BE2C (cell line): ENCODE results near the gene UQCR10.

Experiments used
- DNase-seq: peaks from one replicate; pipeline ENCODE4 v3.0.0-alpha.2; 2020
- H3K27me3 ChIP-seq: fragments of 250-450 bp; sonication (Bioruptor Pico); 2 replicates; pipeline ENCODE4 v1.5.1; 2020; ENCODE audit warnings: mild to moderate bottlenecking
- H3K36me3 ChIP-seq: fragments of 250-450 bp; sonication (Bioruptor Pico); 2 replicates; pipeline ENCODE4 v1.5.1; 2020; ENCODE audit warnings: mild to moderate bottlenecking
- H3K4me1 ChIP-seq: fragments of 250-450 bp; sonication (Bioruptor Pico); 2 replicates; pipeline ENCODE4 v1.5.1; 2020
- H3K4me3 ChIP-seq: 2 replicates; pipeline ENCODE4 v1.5.1; 2011; ENCODE audit warnings: low read depth, low read length
- H3K9me3 ChIP-seq: fragments of 250-450 bp; sonication (Bioruptor Pico); 2 replicates; pipeline ENCODE4 v1.5.1; 2020
- CTCF ChIP-seq: IDR thresholded peaks from 2 replicates; pipeline ENCODE4 v1.5.1; 2012; ENCODE audit warnings: mild to moderate bottlenecking, low read depth, low read length

UQCR10 gene

DNA sequence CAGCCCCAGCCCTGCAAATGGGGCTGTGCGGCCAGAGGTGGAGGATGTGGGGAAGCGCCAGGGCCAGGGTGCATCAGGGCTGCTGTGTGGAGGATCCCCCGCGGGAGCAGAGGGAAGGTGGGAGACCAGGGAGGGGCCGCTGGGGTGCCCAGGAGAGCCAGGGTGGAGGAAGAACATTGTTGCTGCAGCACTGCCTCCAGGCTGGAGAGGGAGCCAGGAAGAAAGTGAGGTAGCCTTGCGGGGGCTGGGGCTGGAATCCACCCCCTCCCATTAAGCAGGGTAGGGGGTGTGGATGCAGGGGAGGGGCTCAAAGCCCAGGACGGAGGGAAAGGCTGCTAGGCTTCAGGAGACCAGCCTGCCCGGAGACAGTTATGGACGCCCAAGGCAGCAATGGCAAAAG, 32.3 kb upstream of the UQCR10 start:
- Histone ChIP-seq H3K36me3 (peaks cover 5% of the 10 kb centered on the region), H3K4me3 (no peak overlapping the region), H3K27me3 (no peaks in the 10 kb centered on the region), H3K4me1 (peaks cover 19% of the 10 kb centered on the region), H3K9me3 (no peaks in the 10 kb centered on the region)
- no peak for TF ChIP-seq CTCF
- no peak for DNase-seq

- Histone ChIP-seq H3K4me3 (no peak overlapping the region), H3K36me3 (peaks cover 7% of the 10 kb centered on the region), H3K27me3 (no peaks in the 10 kb centered on the region), H3K9me3 (no peaks in the 10 kb centered on the region), H3K4me1 (peaks cover 19% of the 10 kb centered on the region)
- DNase-seq = no peak
- no peak for TF ChIP-seq CTCF
Observed at GRCh38 chr22:29735416-29735815, 31.8 kb upstream of the UQCR10 start.

GRCh38 chr22:29737251-29738117, 29.7 kb upstream of the UQCR10 start:
- Histone ChIP-seq H3K4me1 (peaks cover 19% of the 10 kb centered on the region), H3K9me3 (no peaks in the 10 kb centered on the region), H3K36me3 (peaks cover 8% of the 10 kb centered on the region), H3K27me3 (no peaks in the 10 kb centered on the region), H3K4me3 (no peak overlapping the region)
- TF ChIP-seq CTCF = no peak
- DNase-seq = no peak

- H3K27me3 ChIP-seq = no peaks in the 10 kb centered on the region
- peaks cover 8% of the 10 kb centered on the region for H3K36me3 ChIP-seq
- H3K4me3 ChIP-seq = no peak overlapping the region
- no peak for DNase-seq
- H3K9me3 ChIP-seq = no peaks in the 10 kb centered on the region
- no peak for TF ChIP-seq CTCF
- H3K4me1 ChIP-seq = peaks cover 13% of the 10 kb centered on the region
Observed at GRCh38 chr22:29738118-29738815, 28.9 kb upstream of the UQCR10 start.

- Histone ChIP-seq H3K27me3 (no peaks in the 10 kb centered on the region), H3K36me3 (peaks cover 8% of the 10 kb centered on the region), H3K9me3 (no peaks in the 10 kb centered on the region; the same call in 1 of the 2 replicates), H3K4me1 (peaks cover 3% of the 10 kb centered on the region), H3K4me3 (no peak overlapping the region)
- TF ChIP-seq CTCF = no peak
- no peak for DNase-seq
Observed at GRCh38 chr22:29739346-29739875, 27.8 kb upstream of the UQCR10 start.

- no peak for DNase-seq
- Histone ChIP-seq H3K4me1 (no peaks in the 10 kb centered on the region), H3K27me3 (no peaks in the 10 kb centered on the region), H3K4me3 (no peak overlapping the region), H3K9me3 (no peaks in the 10 kb centered on the region; the same call in 1 of the 2 replicates), H3K36me3 (peaks cover 8% of the 10 kb centered on the region)
- no peak for TF ChIP-seq CTCF
Observed at GRCh38 chr22:29740216-29740615, 27.0 kb upstream of the UQCR10 start.
